K562 (cell line): ENCODE measurements around the gene CARD10. TPM values are rescaled to one million over a fixed set of nuclear protein-coding genes. Genes with fewer than 3 reads are reported as not detected.
A peak's percentile ranks its signal among the peaks of the same experiment; 100 is the strongest.

Experiments used
- ATAC-seq: fragments of 200-7000 bp; cut with Tn5 transposase; 3 replicates; pipeline ENCODE4 v1.9.1; 2020; ENCODE audit warnings: moderate library complexity
- BruUV-seq: library from RNA; stranded (reverse); fragments of 400-500 nt; replicated peaks from 2 replicates; lab custom pipeline; 2021; lab: Mats Ljungman, UMichigan
- CTCF ChIA-PET: fragments of 300-600 bp; formaldehyde crosslinking; extraction: SDS; loops from one replicate; lab custom pipeline; 2021; ENCODE audit warnings: low intra/inter-chr PET ratio; lab: Yijun Ruan, JAX
- POLR2A ChIA-PET: fragments of 300-600, 350-650 bp; sonication (Branson Sonifier 250); formaldehyde crosslinking; extraction: SDS; loops from one replicate; lab custom pipeline; 2021; ENCODE audit warnings: antibody characterized with exemption, inconsistent platforms; lab: Yijun Ruan, JAX
- DNase-seq, 4 experiments: peaks; one replicate each; pipeline versions ENCODE4 v3.0.0 to v3.0.0-alpha.2; 2011 to 2018; ENCODE audit warnings: low spot score in 3 of 4, mixed read lengths in 3 of 4; ENCODE audit errors: extremely low read depth in 1 of 4
- FAIRE-seq: peaks from 2 replicates; lab custom pipeline; 2011; peaks lifted over from hg19 to GRCh38; lab: Jason Lieb, UNC
- H2AFZ ChIP-seq: 2 replicates; pipeline ENCODE4 v1.6.0; 2011; ENCODE audit warnings: low read depth, low read length, control low read depth, inconsistent platforms
- H3K27ac ChIP-seq: fragments of 200-600 bp; 3 replicates; pipeline ENCODE4 v1.8.0; 2011; ENCODE audit warnings: low read depth, mild to moderate bottlenecking, control low read depth, inconsistent platforms, low read length, moderate library complexity, mixed read lengths; ENCODE audit errors: extremely low read depth
- H3K27me3 ChIP-seq, 2 experiments: fragments of 300-600 bp in 1 of 2; 2 replicates in 1 of 2; 3 replicates in 1 of 2; pipeline versions ENCODE4 v1.6.0 to v1.8.0; 2011; ENCODE audit warnings: inconsistent platforms in 2 of 2, low read length in 2 of 2, mild to moderate bottlenecking in 1 of 2, mixed read lengths in 1 of 2, moderate library complexity in 1 of 2; ENCODE audit not compliant: control insufficient read depth in 2 of 2, insufficient read depth in 2 of 2
- H3K36me3 ChIP-seq: fragments of 300-600 bp; 3 replicates; pipeline ENCODE4 v1.8.0; 2011; ENCODE audit warnings: mild to moderate bottlenecking, low read length, inconsistent platforms; ENCODE audit not compliant: control insufficient read depth, insufficient read depth
- H3K4me1 ChIP-seq, 2 experiments: fragments of 200-600 bp in 1 of 2; replicated peaks in 1 of 2; 2 replicates in 1 of 2; 3 replicates in 1 of 2; pipeline versions ENCODE4 v1.5.1 to v1.8.0; 2011; ENCODE audit warnings: inconsistent platforms in 2 of 2, low read length in 2 of 2, mild to moderate bottlenecking in 1 of 2, mixed read lengths in 1 of 2, moderate library complexity in 1 of 2; ENCODE audit not compliant: control insufficient read depth in 2 of 2, insufficient read depth in 2 of 2
- H3K4me2 ChIP-seq: 2 replicates; pipeline ENCODE4 v1.6.1; 2011; ENCODE audit warnings: low read length, control low read depth, inconsistent platforms, mixed read lengths; ENCODE audit not compliant: insufficient read depth
- H3K4me3 ChIP-seq: fragments of 200-600 bp; sonication (generic), shearing (Covaris generic); 2 replicates; pipeline ENCODE4 v1.5.1; 2016; ENCODE audit warnings: control low read depth, inconsistent platforms
- H3K79me2 ChIP-seq: fragments of 200-600 bp; 3 replicates; pipeline ENCODE4 v1.8.0; 2011; ENCODE audit warnings: low read length, inconsistent platforms; ENCODE audit not compliant: control insufficient read depth, insufficient read depth
- H3K9ac ChIP-seq, 2 experiments: 2 replicates each; pipeline versions ENCODE4 v1.6.0 to v1.6.1; 2011; ENCODE audit warnings: low read depth in 2 of 2, low read length in 2 of 2, control low read depth in 1 of 2, inconsistent platforms in 1 of 2, mild to moderate bottlenecking in 1 of 2, mixed read lengths in 1 of 2; ENCODE audit not compliant: insufficient read depth in 1 of 2
- H3K9me1 ChIP-seq: one replicate; pipeline ENCODE4 v1.6.0; 2011; ENCODE audit warnings: inconsistent platforms, mild to moderate bottlenecking, low read length, moderate library complexity; ENCODE audit not compliant: control insufficient read depth, insufficient read depth
- H3K9me3 ChIP-seq: replicated peaks from 2 replicates; pipeline ENCODE4 v1.5.1; 2011; ENCODE audit warnings: low read depth, low read length, inconsistent platforms; ENCODE audit not compliant: control insufficient read depth, insufficient read depth
- H4K20me1 ChIP-seq: replicated peaks from 2 replicates; pipeline ENCODE4 v1.6.1; 2011; ENCODE audit warnings: low read length, inconsistent platforms, mixed read lengths; ENCODE audit not compliant: control insufficient read depth, insufficient read depth
- EGR1 ChIP-seq: fragments of 450-650 bp; conservative IDR thresholded peaks from 2 replicates; pipeline ENCODE4 v1.6.1; 2017; ENCODE audit warnings: mild to moderate bottlenecking
- FOXM1 ChIP-seq, 2 experiments: fragments of 450-650 bp in 1 of 2; sonication (generic) in 1 of 2; formaldehyde crosslinking in 1 of 2; IDR thresholded peaks; 2 replicates each; pipeline versions ENCODE4 v1.6.1 to v1.9.0; 2017 to 2022; ENCODE audit warnings: low read depth in 2 of 2, mild to moderate bottlenecking in 2 of 2, missing genetic modification reagents in 1 of 2, moderate library complexity in 1 of 2
- HNRNPL ChIP-seq: fragments of 200-400 bp; formaldehyde crosslinking; IDR thresholded peaks from 2 replicates; pipeline ENCODE4 v1.6.1; 2017; ENCODE audit warnings: low read depth, mild to moderate bottlenecking, low read length
- KDM5B ChIP-seq: fragments of 200-600 bp; sonication (generic); IDR thresholded peaks from 2 replicates; pipeline ENCODE4 v1.6.1; 2012; ENCODE audit warnings: low read depth, mild to moderate bottlenecking, moderate library complexity, low read length, control low read depth, inconsistent platforms; ENCODE audit not compliant: insufficient replicate concordance
- SAFB ChIP-seq: fragments of 200-400 bp; formaldehyde crosslinking; IDR thresholded peaks from 2 replicates; pipeline ENCODE4 v1.6.1; 2017; ENCODE audit warnings: low read depth, low read length, borderline replicate concordance
- SMARCA5 ChIP-seq: fragments of 450-650 bp; IDR thresholded peaks from 2 replicates; pipeline ENCODE4 v1.6.1; 2016
- SRSF7 ChIP-seq: fragments of 200-400 bp; formaldehyde crosslinking; optimal IDR thresholded peaks from 2 replicates; pipeline ENCODE3; 2017; ENCODE audit warnings: mild to moderate bottlenecking, low read depth, low read length
- THRAP3 ChIP-seq: fragments of 450-650 bp; IDR thresholded peaks from 2 replicates; pipeline ENCODE4 v1.6.1; 2016; ENCODE audit warnings: mild to moderate bottlenecking, inconsistent platforms, borderline replicate concordance
- ZNF407 ChIP-seq: fragments of 450-650 bp; IDR thresholded peaks from 2 replicates; pipeline ENCODE4 v1.6.1; 2016; ENCODE audit warnings: low read depth
- ZNF41 ChIP-seq: fragments of 250-450 bp; sonication (Bioruptor Pico); conservative IDR thresholded peaks from 2 replicates; pipeline ENCODE4 v1.4.0; 2020; ENCODE audit warnings: mild to moderate bottlenecking
- WGBS: fragments of 100-300 bp; shearing (Covaris generic); methylation state at CpG from one replicate; pipeline ENCODE4 v1.1.6; 2016; ENCODE audit warnings: low coverage, mixed read lengths; ENCODE audit not compliant: insufficient coverage; ENCODE audit errors: missing lambda C conversion rate; 5-methylcytosine and 5-hydroxymethylcytosine counted together
- in situ Hi-C: fragments of 300-500 bp; cut with MboI; formaldehyde crosslinking; loops from 4 replicates; pipeline ENCODE4 v1.15.0; 2018; ENCODE audit warnings: inconsistent platforms, mixed read lengths
- intact Hi-C: fragments of 100-400 bp; cut with micrococcal nuclease; formaldehyde crosslinking; loops from 2 replicates; pipeline ENCODE4 v1.14.2; 2022
- polyA plus RNA-seq, 8 experiments: library from polyadenylated mRNA; depleted of rRNA in 4 of 8; stranded (reverse) in 5 of 8; unstranded in 3 of 8; fragments of >200 nt; fragmentation: Nextera tagmentation in 2 of 8; fragmentation: Illumina TruSeq in 1 of 8; extraction: Ambion mirVana in 2 of 8; extraction: Trizol in 1 of 8; gene quantifications; 2 replicates each; pipeline versions ENCODE4 v1.2.1 to v1.2.3, GENCODE V29; 2011 to 2014; ENCODE audit warnings: inconsistent platforms in 1 of 8, missing spikeins in 1 of 8
- total RNA-seq, 7 experiments: library from RNA; depleted of rRNA in 6 of 7; stranded (reverse); fragments of >200 nt in 6 of 7; fragmentation: Illumina TruSeq in 2 of 7; extraction: Trizol in 2 of 7; gene quantifications; 2 replicates each; pipeline versions ENCODE4 v1.2.1 to v1.2.3, GENCODE V29; 2011 to 2021; ENCODE audit warnings: low replicate concordance in 1 of 7
- TF ChIP-seq, protein P1 (sequence below): sonication (generic); formaldehyde crosslinking; IDR thresholded peaks from 2 replicates; pipeline ENCODE4 v1.8.1; 2023; ENCODE audit warnings: mild to moderate bottlenecking, missing genetic modification reagents

Gene CARD10
- total and polyA plus RNA-seq, 9 of the 15 experiments (the other 6 are each of a cell fraction or from before 2014, with no cell fraction given), result 0.13 to 5.8 (median 1.6) TPM

DNA sequence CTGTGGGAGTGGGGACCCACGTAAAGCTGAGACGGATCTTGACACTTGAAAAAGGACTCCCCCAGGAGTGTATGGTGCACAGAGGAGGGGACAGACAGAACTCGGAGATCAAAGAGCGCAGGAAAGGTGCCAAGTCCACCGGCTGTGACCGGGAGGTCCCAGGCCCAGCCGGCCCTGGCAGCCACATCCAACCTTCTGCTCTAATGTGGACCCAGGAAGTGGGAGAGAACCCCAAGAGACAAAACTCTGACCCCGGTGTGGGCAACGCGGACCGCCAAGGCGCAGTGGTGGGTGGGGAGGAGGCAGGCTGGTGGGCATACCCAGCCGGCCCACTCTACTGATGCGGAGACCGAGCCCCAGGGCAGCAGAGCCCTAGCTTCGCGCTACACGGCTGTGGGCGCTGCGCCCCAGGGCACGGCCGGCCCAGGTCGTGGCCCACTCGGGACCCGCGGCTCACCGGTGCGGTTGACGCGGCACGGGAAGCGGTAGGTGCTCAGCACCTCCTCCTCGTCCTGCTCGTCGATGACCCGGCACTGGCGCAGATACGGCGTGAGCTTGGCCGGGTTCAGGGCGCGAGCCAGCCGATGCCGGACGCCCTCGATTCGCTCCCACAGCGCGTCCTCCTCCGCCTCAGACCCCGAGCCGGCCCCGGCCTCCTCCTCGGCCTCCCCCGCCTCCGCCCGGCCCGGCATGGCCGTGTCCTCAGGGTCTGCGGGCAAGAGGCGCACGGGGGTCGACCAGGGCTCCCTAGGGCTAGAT is 527 bp downstream of the CARD10 start:
- H3K4me3 ChIP-seq, result peak overlapping the region; percentile 52
- H3K9me1 ChIP-seq, result no peaks in the 10 kb centered on the region
- no peak overlapping the region for H3K27ac ChIP-seq
- intact Hi-C loops (no loop called here), in situ Hi-C loops (no loop called here)
- H3K79me2 ChIP-seq, result no peaks in the 10 kb centered on the region; the same call in 2 of the 3 replicates
- 45% methylated on average over 16 of the region's 63 CpGs for WGBS
- CTCF ChIA-PET, result no interaction called here
- no peaks in the 10 kb centered on the region for H4K20me1 ChIP-seq
- H3K4me1 ChIP-seq, result peaks cover 9 to 30% of the 10 kb centered on the region in 2 experiments; a peak in 4 of 5 replicates
- no peaks in the 10 kb centered on the region for H3K9me3 ChIP-seq
- peak overlapping the region; percentile 75 for H3K4me2 ChIP-seq
- no TSS peak for BruUV-seq
- H2AFZ ChIP-seq, result peak overlapping the region; percentile 68
- peak overlapping the region; percentile 44 to 91; a peak in 3 of 4 replicates for H3K9ac ChIP-seq
- DNase-seq, result peak in 2 of 4 experiments; percentile 24 to 26
- H3K27me3 ChIP-seq, result no peaks in the 10 kb centered on the region; a peak in 1 of 5 replicates
- FAIRE-seq, result no peak
- POLR2A ChIA-PET, result no interaction called here
- peak; percentile 73 for ATAC-seq
- H3K36me3 ChIP-seq, result peaks cover 8% of the 10 kb centered on the region; the same call in 2 of the 3 replicates
- TF ChIP-seq SAFB (0 out of 2 replicates have a peak, but pooled peaks have one; percentile 15), ZNF41 (CRISPR knock-in tag) (no peak), SRSF7 (no peak), EGR1 (peak; percentile 41; the same call in 1 of the 2 replicates), SMARCA5 (no peak), FOXM1 (IDR thresholded peaks at IDR 0.05; ENCODE audit: low read depth) (no peak), FOXM1 (CRISPR knock-in tag; IDR thresholded peaks at IDR 0.05; ENCODE audit: low read depth) (0 out of 2 replicates have a peak, but pooled peaks have one; percentile 45), THRAP3 (no peak), KDM5B (peak; percentile 21), HNRNPL (peak; percentile 36; the same call in 1 of the 2 replicates), ZNF407 (no peak)
- TF ChIP-seq, protein P1, sequence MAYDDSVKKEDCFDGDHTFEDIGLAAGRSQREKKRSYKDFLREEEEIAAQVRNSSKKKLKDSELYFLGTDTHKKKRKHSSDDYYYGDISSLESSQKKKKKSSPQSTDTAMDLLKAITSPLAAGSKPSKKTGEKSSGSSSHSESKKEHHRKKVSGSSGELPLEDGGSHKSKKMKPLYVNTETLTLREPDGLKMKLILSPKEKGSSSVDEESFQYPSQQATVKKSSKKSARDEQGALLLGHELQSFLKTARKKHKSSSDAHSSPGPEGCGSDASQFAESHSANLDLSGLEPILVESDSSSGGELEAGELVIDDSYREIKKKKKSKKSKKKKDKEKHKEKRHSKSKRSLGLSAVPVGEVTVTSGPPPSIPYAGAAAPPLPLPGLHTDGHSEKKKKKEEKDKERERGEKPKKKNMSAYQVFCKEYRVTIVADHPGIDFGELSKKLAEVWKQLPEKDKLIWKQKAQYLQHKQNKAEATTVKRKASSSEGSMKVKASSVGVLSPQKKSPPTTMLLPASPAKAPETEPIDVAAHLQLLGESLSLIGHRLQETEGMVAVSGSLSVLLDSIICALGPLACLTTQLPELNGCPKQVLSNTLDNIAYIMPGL (CRISPR knock-in tag), result no peak
